ENCODE data around the gene RAB14.

DNA sequence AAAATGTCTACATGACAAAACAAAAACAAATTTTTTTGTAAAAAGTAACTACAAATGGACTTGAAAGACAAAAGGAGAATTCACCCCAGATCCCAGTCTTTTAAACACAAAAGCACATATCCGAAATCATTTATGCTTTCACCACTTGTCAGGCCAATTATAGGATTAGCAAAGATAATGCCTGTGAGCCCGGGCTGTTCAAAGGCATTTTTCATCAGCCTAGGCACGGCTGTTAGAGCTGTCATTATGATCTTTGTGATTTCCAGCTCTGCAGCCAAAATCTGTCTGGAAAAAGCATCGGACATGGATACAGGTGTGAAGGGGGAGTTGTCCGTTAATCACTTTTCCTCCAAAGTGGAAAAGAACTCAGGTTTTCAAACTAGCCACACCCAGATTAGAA lies 23.6 kb upstream of the RAB14 start:
- TF ChIP-seq, protein P1, sequence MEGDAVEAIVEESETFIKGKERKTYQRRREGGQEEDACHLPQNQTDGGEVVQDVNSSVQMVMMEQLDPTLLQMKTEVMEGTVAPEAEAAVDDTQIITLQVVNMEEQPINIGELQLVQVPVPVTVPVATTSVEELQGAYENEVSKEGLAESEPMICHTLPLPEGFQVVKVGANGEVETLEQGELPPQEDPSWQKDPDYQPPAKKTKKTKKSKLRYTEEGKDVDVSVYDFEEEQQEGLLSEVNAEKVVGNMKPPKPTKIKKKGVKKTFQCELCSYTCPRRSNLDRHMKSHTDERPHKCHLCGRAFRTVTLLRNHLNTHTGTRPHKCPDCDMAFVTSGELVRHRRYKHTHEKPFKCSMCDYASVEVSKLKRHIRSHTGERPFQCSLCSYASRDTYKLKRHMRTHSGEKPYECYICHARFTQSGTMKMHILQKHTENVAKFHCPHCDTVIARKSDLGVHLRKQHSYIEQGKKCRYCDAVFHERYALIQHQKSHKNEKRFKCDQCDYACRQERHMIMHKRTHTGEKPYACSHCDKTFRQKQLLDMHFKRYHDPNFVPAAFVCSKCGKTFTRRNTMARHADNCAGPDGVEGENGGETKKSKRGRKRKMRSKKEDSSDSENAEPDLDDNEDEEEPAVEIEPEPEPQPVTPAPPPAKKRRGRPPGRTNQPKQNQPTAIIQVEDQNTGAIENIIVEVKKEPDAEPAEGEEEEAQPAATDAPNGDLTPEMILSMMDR (IDR thresholded peaks at IDR 0.05), result no peak
- TF ChIP-seq EP300 (IDR thresholded peaks at IDR 0.05; ENCODE audit: low read depth), result no peak
- no peak for TF ChIP-seq POLR2AphosphoS5 (IDR thresholded peaks at IDR 0.05)

Measured in transverse colon (tissue), 4 donors.